ENCODE results near the gene FBXL7. TPM values are rescaled to one million over a fixed set of nuclear protein-coding genes. Genes with fewer than 3 reads are reported as not detected.

Gene FBXL7
- total and polyA plus RNA-seq, 2 donors (not counting 3 experiments of a cell fraction or from before 2014, with no cell fraction given) = 23.5 to 32.2 TPM

DNA sequence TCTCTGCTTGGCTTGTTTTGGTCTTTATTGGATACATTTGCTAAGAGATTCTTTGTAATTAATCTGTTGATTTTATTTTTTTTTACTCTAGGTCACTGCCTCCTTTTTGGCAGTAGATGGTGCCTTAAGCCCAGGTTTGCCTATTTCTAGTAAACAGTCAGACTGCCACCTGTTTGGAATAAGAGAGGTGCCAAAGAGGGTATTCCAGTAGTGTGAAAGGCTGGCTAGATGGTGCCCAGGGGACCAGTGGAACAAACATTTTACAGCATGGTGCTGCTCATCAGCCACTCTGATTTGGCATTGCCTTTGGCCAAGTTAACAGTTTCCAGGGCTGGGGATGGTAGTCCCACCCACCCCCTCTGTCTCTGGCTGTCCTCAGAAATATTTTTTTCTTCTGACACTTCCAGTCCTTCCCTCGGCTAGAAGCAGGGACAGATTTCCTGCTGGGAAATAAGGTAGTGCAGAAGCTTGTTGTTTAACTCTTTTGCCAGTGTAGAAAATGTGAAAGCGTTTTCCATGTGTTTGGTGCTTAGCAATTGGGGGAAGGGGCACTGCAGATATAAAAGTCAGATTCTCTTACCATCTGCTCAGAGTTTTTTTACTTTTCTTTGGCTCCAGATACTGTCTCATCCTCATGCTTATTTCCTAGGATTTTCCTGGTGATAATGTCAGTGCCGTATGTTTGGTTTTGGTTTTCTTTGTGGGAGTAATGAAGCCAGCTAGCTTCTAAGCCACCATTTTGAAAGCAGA lies 36.6 kb upstream of the FBXL7 start:
- H3K9me3 ChIP-seq (replicated peaks; ENCODE audit: control insufficient read depth, insufficient read depth, low read length) = no peaks in the 10 kb centered on the region
- peaks cover 17 to 36% of the 10 kb centered on the region in 2 experiments for H3K27me3 ChIP-seq (ENCODE audit: control insufficient read depth in 2 of 2, insufficient read depth in 2 of 2, low read length in 2 of 2)
- TF ChIP-seq, protein P1, sequence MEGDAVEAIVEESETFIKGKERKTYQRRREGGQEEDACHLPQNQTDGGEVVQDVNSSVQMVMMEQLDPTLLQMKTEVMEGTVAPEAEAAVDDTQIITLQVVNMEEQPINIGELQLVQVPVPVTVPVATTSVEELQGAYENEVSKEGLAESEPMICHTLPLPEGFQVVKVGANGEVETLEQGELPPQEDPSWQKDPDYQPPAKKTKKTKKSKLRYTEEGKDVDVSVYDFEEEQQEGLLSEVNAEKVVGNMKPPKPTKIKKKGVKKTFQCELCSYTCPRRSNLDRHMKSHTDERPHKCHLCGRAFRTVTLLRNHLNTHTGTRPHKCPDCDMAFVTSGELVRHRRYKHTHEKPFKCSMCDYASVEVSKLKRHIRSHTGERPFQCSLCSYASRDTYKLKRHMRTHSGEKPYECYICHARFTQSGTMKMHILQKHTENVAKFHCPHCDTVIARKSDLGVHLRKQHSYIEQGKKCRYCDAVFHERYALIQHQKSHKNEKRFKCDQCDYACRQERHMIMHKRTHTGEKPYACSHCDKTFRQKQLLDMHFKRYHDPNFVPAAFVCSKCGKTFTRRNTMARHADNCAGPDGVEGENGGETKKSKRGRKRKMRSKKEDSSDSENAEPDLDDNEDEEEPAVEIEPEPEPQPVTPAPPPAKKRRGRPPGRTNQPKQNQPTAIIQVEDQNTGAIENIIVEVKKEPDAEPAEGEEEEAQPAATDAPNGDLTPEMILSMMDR (IDR thresholded peaks at IDR 0.05; ENCODE audit: extremely low read depth in 1 of 2, insufficient read depth in 1 of 2, low read depth in 1 of 2, low read length in 2 of 2) = peak; percentile 30 to 45
- TF ChIP-seq FOS (IDR thresholded peaks at IDR 0.05; ENCODE audit: borderline replicate concordance, insufficient read depth, low read length) (no peak), JUN (IDR thresholded peaks at IDR 0.05; ENCODE audit: borderline replicate concordance, insufficient read depth, insufficient read length, low read depth) (no peak), MYC (IDR thresholded peaks at IDR 0.05; ENCODE audit: low read depth, low read length) (no peak), POLR2AphosphoS5 (IDR thresholded peaks at IDR 0.05; ENCODE audit: insufficient read depth, low read depth, low read length) (no peak), GATA2 (IDR thresholded peaks at IDR 0.05; ENCODE audit: insufficient read depth, insufficient read length, low read depth, low read length) (no peak), POLR2A (IDR thresholded peaks at IDR 0.05; ENCODE audit: low read depth, low read length) (no peak)
- TF ChIP-seq, protein P2, sequence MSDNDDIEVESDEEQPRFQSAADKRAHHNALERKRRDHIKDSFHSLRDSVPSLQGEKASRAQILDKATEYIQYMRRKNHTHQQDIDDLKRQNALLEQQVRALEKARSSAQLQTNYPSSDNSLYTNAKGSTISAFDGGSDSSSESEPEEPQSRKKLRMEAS (IDR thresholded peaks at IDR 0.05; ENCODE audit: insufficient read depth, insufficient read length) = no peak
- H3K36me3 ChIP-seq (ENCODE audit: control insufficient read depth in 2 of 2, extremely low read depth in 1 of 2, insufficient read depth in 2 of 2, low read length in 2 of 2) = no peaks in the 10 kb centered on the region
- no peak overlapping the region for H3K9ac ChIP-seq (replicated peaks; ENCODE audit: extremely low read depth, insufficient read depth, low read length)
- H3K79me2 ChIP-seq (ENCODE audit: control insufficient read depth, insufficient read depth, low read length) = no peaks in the 10 kb centered on the region
- no TSS peak for BruUV-seq (replicated peaks)
- POLR2A ChIA-PET = no interaction called here
- no peak overlapping the region for H3K4me2 ChIP-seq (ENCODE audit: insufficient read depth, low read length)
- H3K9me1 ChIP-seq (replicated peaks; ENCODE audit: control insufficient read depth, extremely low read depth, insufficient read depth, low read length) = no peaks in the 10 kb centered on the region
- FAIRE-seq (no peak), DNase-seq (ENCODE audit: low read depth, low spot score) (peak; percentile 52)
- H3K4me3 ChIP-seq (replicated peaks in 1 of 3; ENCODE audit: insufficient read depth in 1 of 3, low read depth in 1 of 3, low read length in 3 of 3) = no peak overlapping the region
- no peak overlapping the region for H3K27ac ChIP-seq (ENCODE audit: insufficient read depth, low read depth, low read length)
- intact Hi-C loops (cut with micrococcal nuclease) = loop anchor here (1.0 to 5.0 kb wide), 7 partner anchors 331 to 1084 kb away; no protein-coding TSS in a partner anchor
- dilution Hi-C loops (cut with MboI; ENCODE audit: extremely low pct_ligation_motif_present, low sequenced_read_pairs) = no loop called here
- no peaks in the 10 kb centered on the region for H4K20me1 ChIP-seq (replicated peaks; ENCODE audit: control insufficient read depth, extremely low read depth, insufficient read depth, low read length)
- no peak overlapping the region for H2AFZ ChIP-seq (ENCODE audit: low read depth, low read length)
- no peaks in the 10 kb centered on the region for H3K4me1 ChIP-seq (ENCODE audit: control insufficient read depth, extremely low read depth, insufficient read depth, low read length)
- CTCF ChIA-PET = interaction anchor here (0.9 to 4.4 kb wide), 7 partner anchors 328 to 993 kb away, joined by 3 to 36 read pairs (median 6); no protein-coding TSS in a partner anchor

All from endothelial cell of umbilical vein (primary cell).